ENCODE results near the gene OSBPL10. TPM values are rescaled to one million over a fixed set of nuclear protein-coding genes. Genes with fewer than 3 reads are reported as not detected.

Gene OSBPL10
- polyA plus RNA-seq, 1 donor from 2014 or later: 2.0 TPM

DNA sequence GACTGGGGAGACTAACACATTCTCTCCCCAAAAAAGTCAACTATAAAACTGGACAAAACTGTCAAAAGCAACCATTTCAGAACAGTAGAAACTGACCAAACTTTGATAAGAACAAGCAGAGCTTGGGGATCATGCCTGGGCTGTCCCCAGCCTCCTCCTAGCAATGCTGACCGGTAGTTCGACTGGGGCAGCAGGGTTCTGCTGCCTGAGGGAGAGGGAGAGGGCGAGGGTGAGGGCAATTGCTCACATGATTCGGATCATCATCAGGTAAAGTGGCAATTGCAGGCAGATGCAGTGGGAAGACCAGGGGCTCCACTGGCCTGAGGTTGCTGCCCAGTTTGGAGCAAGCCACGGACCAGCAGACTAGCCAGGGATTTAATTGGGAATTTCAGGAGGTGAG is 88.6 kb downstream of the OSBPL10 start:
- Histone ChIP-seq H3K9me3 (ENCODE audit: low read length) (no peaks in the 10 kb centered on the region), H3K9ac (ENCODE audit: low read length) (no peak overlapping the region), H3K36me3 (ENCODE audit: insufficient read depth, low read length) (no peaks in the 10 kb centered on the region), H3F3A (ENCODE audit: insufficient read depth, low read length, poor library complexity, severe bottlenecking) (no peaks in the 10 kb centered on the region), H4K20me1 (ENCODE audit: insufficient read depth) (no peaks in the 10 kb centered on the region), H3K27me3 (ENCODE audit: insufficient read depth, low read depth, low read length) (no peaks in the 10 kb centered on the region), H3K79me2 (replicated peaks; ENCODE audit: insufficient read depth, low read length) (no peaks in the 10 kb centered on the region), H3K27ac (ENCODE audit: low read length) (no peak overlapping the region), H3K9me2 (ENCODE audit: insufficient read depth, low read length) (no peaks in the 10 kb centered on the region), H3K4me3 (ENCODE audit: low read length) (no peak overlapping the region), H2AFZ (ENCODE audit: low read depth, low read length) (no peak overlapping the region), H3K4me2 (ENCODE audit: low read length) (no peak overlapping the region)
- TF ChIP-seq, protein P1, sequence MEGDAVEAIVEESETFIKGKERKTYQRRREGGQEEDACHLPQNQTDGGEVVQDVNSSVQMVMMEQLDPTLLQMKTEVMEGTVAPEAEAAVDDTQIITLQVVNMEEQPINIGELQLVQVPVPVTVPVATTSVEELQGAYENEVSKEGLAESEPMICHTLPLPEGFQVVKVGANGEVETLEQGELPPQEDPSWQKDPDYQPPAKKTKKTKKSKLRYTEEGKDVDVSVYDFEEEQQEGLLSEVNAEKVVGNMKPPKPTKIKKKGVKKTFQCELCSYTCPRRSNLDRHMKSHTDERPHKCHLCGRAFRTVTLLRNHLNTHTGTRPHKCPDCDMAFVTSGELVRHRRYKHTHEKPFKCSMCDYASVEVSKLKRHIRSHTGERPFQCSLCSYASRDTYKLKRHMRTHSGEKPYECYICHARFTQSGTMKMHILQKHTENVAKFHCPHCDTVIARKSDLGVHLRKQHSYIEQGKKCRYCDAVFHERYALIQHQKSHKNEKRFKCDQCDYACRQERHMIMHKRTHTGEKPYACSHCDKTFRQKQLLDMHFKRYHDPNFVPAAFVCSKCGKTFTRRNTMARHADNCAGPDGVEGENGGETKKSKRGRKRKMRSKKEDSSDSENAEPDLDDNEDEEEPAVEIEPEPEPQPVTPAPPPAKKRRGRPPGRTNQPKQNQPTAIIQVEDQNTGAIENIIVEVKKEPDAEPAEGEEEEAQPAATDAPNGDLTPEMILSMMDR (IDR thresholded peaks at IDR 0.05; ENCODE audit: poor library complexity, severe bottlenecking): no peak
- no peak for TF ChIP-seq RAD21 (conservative IDR thresholded peaks at IDR 0.05)
- TF ChIP-seq, protein P2, sequence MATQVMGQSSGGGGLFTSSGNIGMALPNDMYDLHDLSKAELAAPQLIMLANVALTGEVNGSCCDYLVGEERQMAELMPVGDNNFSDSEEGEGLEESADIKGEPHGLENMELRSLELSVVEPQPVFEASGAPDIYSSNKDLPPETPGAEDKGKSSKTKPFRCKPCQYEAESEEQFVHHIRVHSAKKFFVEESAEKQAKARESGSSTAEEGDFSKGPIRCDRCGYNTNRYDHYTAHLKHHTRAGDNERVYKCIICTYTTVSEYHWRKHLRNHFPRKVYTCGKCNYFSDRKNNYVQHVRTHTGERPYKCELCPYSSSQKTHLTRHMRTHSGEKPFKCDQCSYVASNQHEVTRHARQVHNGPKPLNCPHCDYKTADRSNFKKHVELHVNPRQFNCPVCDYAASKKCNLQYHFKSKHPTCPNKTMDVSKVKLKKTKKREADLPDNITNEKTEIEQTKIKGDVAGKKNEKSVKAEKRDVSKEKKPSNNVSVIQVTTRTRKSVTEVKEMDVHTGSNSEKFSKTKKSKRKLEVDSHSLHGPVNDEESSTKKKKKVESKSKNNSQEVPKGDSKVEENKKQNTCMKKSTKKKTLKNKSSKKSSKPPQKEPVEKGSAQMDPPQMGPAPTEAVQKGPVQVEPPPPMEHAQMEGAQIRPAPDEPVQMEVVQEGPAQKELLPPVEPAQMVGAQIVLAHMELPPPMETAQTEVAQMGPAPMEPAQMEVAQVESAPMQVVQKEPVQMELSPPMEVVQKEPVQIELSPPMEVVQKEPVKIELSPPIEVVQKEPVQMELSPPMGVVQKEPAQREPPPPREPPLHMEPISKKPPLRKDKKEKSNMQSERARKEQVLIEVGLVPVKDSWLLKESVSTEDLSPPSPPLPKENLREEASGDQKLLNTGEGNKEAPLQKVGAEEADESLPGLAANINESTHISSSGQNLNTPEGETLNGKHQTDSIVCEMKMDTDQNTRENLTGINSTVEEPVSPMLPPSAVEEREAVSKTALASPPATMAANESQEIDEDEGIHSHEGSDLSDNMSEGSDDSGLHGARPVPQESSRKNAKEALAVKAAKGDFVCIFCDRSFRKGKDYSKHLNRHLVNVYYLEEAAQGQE (IDR thresholded peaks at IDR 0.05; ENCODE audit: borderline replicate concordance): no peak
- no peak for TF ChIP-seq TAF1 (IDR thresholded peaks at IDR 0.05; ENCODE audit: low read depth)
- no peak for TF ChIP-seq POLR2AphosphoS5 (IDR thresholded peaks at IDR 0.05)
- no peak for TF ChIP-seq MXI1 (conservative IDR thresholded peaks at IDR 0.05; ENCODE audit: poor library complexity, severe bottlenecking)

DNA sequence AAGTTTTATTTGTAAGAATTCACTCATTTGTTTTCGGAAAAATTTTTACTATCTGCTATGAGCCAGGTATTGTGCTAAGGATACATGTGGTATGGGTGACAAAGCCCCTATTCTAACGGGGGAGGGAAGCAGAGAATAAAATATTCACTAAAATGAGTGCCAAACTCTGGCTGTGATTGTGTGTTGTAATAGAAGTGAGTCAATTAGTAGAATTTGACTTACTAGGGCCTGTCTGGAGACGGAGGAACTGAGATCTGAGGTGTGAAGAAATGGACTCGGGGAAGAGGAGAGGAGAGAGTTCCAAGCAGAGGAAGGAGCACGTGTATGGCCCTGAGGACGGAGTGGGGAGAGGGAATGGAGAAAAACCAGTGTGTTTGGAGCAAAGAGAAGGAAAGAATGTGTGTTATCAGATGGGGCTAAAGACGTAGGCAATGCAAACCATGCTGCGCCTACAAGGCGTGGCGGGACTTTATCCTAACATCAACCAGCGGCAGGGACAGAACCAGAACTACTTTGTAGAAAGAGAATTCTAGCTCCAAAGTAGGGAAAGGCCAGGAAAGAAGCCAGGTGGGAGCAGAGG is 89.1 kb downstream of the OSBPL10 start:
- no peak for TF ChIP-seq RAD21 (conservative IDR thresholded peaks at IDR 0.05)
- TF ChIP-seq EP300 (conservative IDR thresholded peaks at IDR 0.05; ENCODE audit: poor library complexity, severe bottlenecking): no peak
- no peak for TF ChIP-seq SMC3 (conservative IDR thresholded peaks at IDR 0.05; ENCODE audit: poor library complexity)
- TF ChIP-seq EZH2 (IDR thresholded peaks at IDR 0.05; ENCODE audit: borderline replicate concordance, insufficient read depth, low read length, poor library complexity, severe bottlenecking): no peak
- TF ChIP-seq POLR2AphosphoS5 (IDR thresholded peaks at IDR 0.05): no peak
- TF ChIP-seq, protein P2 (IDR thresholded peaks at IDR 0.05; ENCODE audit: borderline replicate concordance): no peak
- TF ChIP-seq MXI1 (conservative IDR thresholded peaks at IDR 0.05; ENCODE audit: poor library complexity, severe bottlenecking): no peak
- TF ChIP-seq, protein P1 (IDR thresholded peaks at IDR 0.05; ENCODE audit: poor library complexity, severe bottlenecking): no peak
- TF ChIP-seq TAF1 (IDR thresholded peaks at IDR 0.05; ENCODE audit: low read depth): no peak
- Histone ChIP-seq H3F3A (ENCODE audit: insufficient read depth, low read length, poor library complexity, severe bottlenecking) (no peaks in the 10 kb centered on the region), H3K4me3 (ENCODE audit: low read length) (no peak overlapping the region), H4K20me1 (ENCODE audit: insufficient read depth) (no peaks in the 10 kb centered on the region), H3K79me2 (replicated peaks; ENCODE audit: insufficient read depth, low read length) (no peaks in the 10 kb centered on the region), H3K9me3 (ENCODE audit: low read length) (no peaks in the 10 kb centered on the region), H3K36me3 (ENCODE audit: insufficient read depth, low read length) (no peaks in the 10 kb centered on the region), H3K4me2 (ENCODE audit: low read length) (no peak overlapping the region), H3K27me3 (ENCODE audit: insufficient read depth, low read depth, low read length) (no peaks in the 10 kb centered on the region), H2AFZ (ENCODE audit: low read depth, low read length) (no peak overlapping the region), H3K9ac (ENCODE audit: low read length) (no peak overlapping the region), H3K27ac (ENCODE audit: low read length) (no peak overlapping the region), H3K9me2 (ENCODE audit: insufficient read depth, low read length) (no peaks in the 10 kb centered on the region)

Data from neural cell (in vitro differentiated cells).